Osteocyte (in vitro differentiated cells): ENCODE results near the gene GPRASP3. TPM values are rescaled to one million over a fixed set of nuclear protein-coding genes. Genes with fewer than 3 reads are reported as not detected.
"Not testable (repeated sequence)": the region's sequence is repeated elsewhere in the genome, so short reads cannot be mapped to it uniquely, and the experiment has no call there.

Experiments used
- DNase-seq: peaks from one replicate; pipeline ENCODE4 v3.0.0; 2021; ENCODE audit warnings: mixed read lengths; ENCODE audit not compliant: unreplicated experiment; ENCODE audit errors: extremely low spot score
- H3K27ac Mint-ChIP-seq: one replicate; pipeline ENCODE4 v1.8.0; 2021; ENCODE audit warnings: mild to moderate bottlenecking, mixed read lengths; ENCODE audit not compliant: unreplicated experiment
- H3K27me3 Mint-ChIP-seq: one replicate; pipeline ENCODE4 v1.8.0; 2021; ENCODE audit warnings: mixed read lengths; ENCODE audit not compliant: unreplicated experiment
- H3K36me3 Mint-ChIP-seq: one replicate; pipeline ENCODE4 v1.8.0; 2021; ENCODE audit warnings: mixed read lengths; ENCODE audit not compliant: unreplicated experiment
- H3K4me1 Mint-ChIP-seq: one replicate; pipeline ENCODE4 v1.8.0; 2021; ENCODE audit warnings: mixed read lengths; ENCODE audit not compliant: unreplicated experiment
- H3K4me3 Mint-ChIP-seq: one replicate; pipeline ENCODE4 v1.8.0; 2021; ENCODE audit warnings: mild to moderate bottlenecking, moderate library complexity, mixed read lengths; ENCODE audit not compliant: unreplicated experiment
- H3K9me3 Mint-ChIP-seq: one replicate; pipeline ENCODE4 v1.8.0; 2021; ENCODE audit warnings: mixed read lengths; ENCODE audit not compliant: unreplicated experiment
- total RNA-seq: library from RNA; stranded (reverse); gene quantifications from 2 replicates; pipeline ENCODE4 v1.2.1, GENCODE V29; 2021
- TF ChIP-seq, protein P1 (sequence below): fragments of 200-600 bp; sonication (generic); IDR thresholded peaks from 2 replicates; pipeline ENCODE4 v1.5.0; 2021; ENCODE audit warnings: antibody characterized with exemption, mild to moderate bottlenecking, moderate library complexity

Gene GPRASP3
- total RNA-seq, 1 donor from 2014 or later = 5.6 TPM

DNA sequence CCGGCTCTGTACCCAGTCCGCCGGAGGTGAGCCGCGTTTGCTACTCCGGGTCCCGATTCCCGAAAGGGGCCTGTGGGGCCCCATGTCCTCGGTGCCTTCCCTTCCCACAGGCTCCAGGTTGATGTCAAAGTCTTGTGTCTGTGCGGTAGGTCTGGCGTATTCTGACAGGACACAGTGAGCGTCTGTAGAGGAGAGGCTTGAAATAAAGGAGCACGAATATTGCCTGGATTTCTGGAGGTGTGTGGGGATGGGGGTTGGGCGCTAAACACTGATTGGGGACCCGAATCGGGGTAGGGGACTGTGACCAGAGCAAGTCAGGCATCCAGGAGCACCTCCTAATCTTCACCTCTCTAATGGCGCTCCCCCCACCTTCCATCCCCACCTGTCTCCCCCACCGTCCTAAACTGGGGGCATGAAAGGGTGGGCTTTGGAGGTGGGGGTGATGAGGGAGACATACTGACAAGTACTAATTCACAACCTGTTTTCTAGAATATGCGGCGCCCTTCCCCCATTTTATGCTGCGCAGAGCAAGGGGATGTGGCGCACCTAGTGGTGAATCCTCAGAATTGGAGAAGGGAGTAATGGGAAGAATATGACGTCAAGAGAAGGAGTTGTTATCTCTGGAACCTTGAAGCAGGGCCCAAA is 7.4 kb upstream of the GPRASP3 start:
- H3K36me3 Mint-ChIP-seq = no peaks in the 10 kb centered on the region
- DNase-seq = no peak
- TF ChIP-seq, protein P1, sequence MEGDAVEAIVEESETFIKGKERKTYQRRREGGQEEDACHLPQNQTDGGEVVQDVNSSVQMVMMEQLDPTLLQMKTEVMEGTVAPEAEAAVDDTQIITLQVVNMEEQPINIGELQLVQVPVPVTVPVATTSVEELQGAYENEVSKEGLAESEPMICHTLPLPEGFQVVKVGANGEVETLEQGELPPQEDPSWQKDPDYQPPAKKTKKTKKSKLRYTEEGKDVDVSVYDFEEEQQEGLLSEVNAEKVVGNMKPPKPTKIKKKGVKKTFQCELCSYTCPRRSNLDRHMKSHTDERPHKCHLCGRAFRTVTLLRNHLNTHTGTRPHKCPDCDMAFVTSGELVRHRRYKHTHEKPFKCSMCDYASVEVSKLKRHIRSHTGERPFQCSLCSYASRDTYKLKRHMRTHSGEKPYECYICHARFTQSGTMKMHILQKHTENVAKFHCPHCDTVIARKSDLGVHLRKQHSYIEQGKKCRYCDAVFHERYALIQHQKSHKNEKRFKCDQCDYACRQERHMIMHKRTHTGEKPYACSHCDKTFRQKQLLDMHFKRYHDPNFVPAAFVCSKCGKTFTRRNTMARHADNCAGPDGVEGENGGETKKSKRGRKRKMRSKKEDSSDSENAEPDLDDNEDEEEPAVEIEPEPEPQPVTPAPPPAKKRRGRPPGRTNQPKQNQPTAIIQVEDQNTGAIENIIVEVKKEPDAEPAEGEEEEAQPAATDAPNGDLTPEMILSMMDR = peak; percentile 67
- H3K27me3 Mint-ChIP-seq = no peaks in the 10 kb centered on the region
- H3K4me1 Mint-ChIP-seq = no peaks in the 10 kb centered on the region
- H3K27ac Mint-ChIP-seq = peak overlapping the region; percentile 81
- peaks cover 5% of the 10 kb centered on the region for H3K9me3 Mint-ChIP-seq
- peak overlapping the region; percentile 83 for H3K4me3 Mint-ChIP-seq

DNA sequence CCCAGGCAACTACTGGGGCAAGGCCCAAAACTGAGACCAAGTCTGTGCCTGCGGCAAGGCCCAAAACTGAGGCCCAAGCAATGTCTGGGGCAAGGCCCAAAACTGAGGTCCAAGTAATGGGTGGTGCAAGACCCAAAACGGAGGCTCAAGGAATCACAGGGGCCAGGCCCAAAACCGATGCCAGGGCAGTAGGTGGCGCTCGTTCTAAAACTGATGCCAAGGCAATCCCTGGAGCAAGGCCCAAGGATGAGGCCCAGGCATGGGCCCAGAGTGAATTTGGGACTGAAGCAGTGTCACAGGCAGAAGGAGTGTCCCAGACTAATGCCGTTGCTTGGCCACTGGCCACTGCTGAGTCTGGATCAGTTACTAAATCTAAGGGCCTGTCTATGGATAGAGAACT is 5.5 kb upstream of the GPRASP3 start:
- no peaks in the 10 kb centered on the region for H3K27me3 Mint-ChIP-seq
- DNase-seq = no peak
- no peaks in the 10 kb centered on the region for H3K4me1 Mint-ChIP-seq
- H3K9me3 Mint-ChIP-seq = peaks cover 5% of the 10 kb centered on the region
- H3K27ac Mint-ChIP-seq = no peak overlapping the region
- no peak overlapping the region for H3K4me3 Mint-ChIP-seq
- TF ChIP-seq, protein P1 = no peak
- H3K36me3 Mint-ChIP-seq = no peaks in the 10 kb centered on the region

DNA sequence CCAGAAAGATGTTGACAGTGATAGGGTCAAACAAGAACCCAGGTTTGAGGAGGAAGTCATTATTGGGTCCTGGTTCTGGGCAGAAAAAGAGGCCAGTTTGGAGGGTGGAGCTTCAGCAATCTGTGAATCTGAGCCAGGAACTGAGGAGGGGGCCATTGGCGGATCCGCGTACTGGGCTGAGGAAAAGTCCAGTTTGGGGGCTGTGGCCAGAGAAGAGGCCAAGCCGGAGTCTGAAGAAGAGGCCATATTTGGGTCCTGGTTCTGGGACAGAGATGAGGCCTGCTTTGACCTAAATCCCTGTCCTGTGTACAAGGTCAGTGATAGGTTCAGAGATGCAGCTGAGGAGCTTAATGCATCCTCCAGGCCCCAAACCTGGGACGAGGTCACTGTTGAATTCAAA is 4.6 kb upstream of the GPRASP3 start:
- TF ChIP-seq, protein P1 = no peak
- no peak for DNase-seq
- Mint-ChIP-seq H3K9me3 (peaks cover 5% of the 10 kb centered on the region), H3K36me3 (no peaks in the 10 kb centered on the region), H3K4me1 (no peaks in the 10 kb centered on the region), H3K4me3 (no peak overlapping the region), H3K27ac (no peak overlapping the region), H3K27me3 (no peaks in the 10 kb centered on the region)

DNA sequence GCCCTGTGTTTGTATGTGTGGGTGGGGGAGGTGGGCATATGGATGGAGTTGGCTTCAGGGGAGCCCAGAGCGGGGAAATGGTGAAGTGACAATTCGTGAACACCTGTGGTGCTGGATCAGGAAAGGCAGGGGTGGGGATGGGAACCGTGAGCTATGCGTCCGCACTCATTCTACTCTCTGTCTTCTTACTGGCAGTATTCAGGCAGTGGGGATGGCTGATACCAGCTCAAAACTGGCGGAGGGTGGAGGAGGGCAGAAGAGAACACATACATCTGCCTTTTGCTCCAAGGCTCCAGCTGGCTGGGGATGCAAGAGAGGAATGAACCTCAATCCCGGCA is 595 bp downstream of the GPRASP3 start:
- not testable (repeated sequence) for H3K4me3 Mint-ChIP-seq

DNA sequence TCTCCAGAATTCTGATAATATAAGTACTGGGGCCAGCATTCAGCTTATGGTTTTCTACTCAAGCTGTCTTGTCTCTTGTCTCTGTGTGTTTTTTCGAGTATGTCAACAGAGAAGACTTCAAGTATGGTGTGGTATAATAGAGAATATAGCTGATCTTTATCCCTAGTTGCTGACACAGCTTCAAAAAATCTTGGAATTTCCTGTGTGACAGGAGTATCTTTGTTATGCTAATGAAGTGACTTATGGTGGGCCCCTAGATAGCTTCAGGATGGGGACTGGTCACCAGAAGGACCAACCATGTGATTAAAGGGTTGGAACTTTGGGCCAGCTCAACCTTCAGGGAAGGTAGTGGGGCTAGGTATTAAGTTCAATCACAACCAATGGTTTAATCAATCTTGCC is 2.9 kb downstream of the GPRASP3 start:
- no peak overlapping the region for H3K4me3 Mint-ChIP-seq
- no peaks in the 10 kb centered on the region for H3K4me1 Mint-ChIP-seq
- no peak overlapping the region for H3K27ac Mint-ChIP-seq
- no peaks in the 10 kb centered on the region for H3K36me3 Mint-ChIP-seq
- no peaks in the 10 kb centered on the region for H3K9me3 Mint-ChIP-seq
- TF ChIP-seq, protein P1 = no peak
- H3K27me3 Mint-ChIP-seq = no peaks in the 10 kb centered on the region
- no peak for DNase-seq

More for the DNA sequence above, 595 bp downstream of the GPRASP3 start:
- not testable (repeated sequence) for H3K27me3 Mint-ChIP-seq, H3K4me1 Mint-ChIP-seq, H3K9me3 Mint-ChIP-seq, DNase-seq, H3K36me3 Mint-ChIP-seq, H3K27ac Mint-ChIP-seq

DNA sequence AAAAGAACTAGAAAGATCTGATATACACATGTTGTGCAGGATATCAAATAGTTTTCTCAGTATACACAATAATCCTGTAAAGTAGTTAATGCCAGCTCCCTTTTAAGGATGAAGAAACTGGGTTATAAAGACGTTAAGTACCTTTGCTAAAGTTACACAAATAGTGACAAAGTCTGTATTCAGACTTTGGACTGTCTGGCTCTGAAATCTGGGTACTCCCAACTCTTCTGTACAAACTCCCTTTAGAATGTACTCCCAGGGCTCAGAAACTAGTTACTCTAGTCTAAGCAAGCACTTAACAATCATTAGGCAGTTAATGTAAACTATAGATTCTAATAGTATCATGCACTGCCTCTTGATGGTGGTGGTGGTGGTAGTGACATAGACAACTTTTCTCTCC is 7.2 kb downstream of the GPRASP3 start:
- Mint-ChIP-seq H3K36me3 (no peaks in the 10 kb centered on the region), H3K9me3 (no peaks in the 10 kb centered on the region)

More for the DNA sequence above, 7.2 kb downstream of the GPRASP3 start:
- Mint-ChIP-seq H3K27me3 (no peaks in the 10 kb centered on the region), H3K27ac (no peak overlapping the region), H3K4me1 (peaks cover 11% of the 10 kb centered on the region), H3K4me3 (no peak overlapping the region)
- no peak for DNase-seq
- TF ChIP-seq, protein P1 = no peak
